IPS-15b (cell line): ENCODE results near the gene OR2M7.

Experiments
- H3K27me3 ChIP-seq: one replicate; pipeline ENCODE4 v1.6.1; 2013; ENCODE audit warnings: low read length; ENCODE audit not compliant: control insufficient read depth, insufficient read depth
- H3K36me3 ChIP-seq: one replicate; pipeline ENCODE4 v1.6.1; 2013; ENCODE audit warnings: low read length; ENCODE audit not compliant: control insufficient read depth, insufficient read depth
- H3K4me1 ChIP-seq: one replicate; pipeline ENCODE4 v1.6.1; 2013; ENCODE audit warnings: mild to moderate bottlenecking, low read length; ENCODE audit not compliant: control insufficient read depth, insufficient read depth
- H3K4me3 ChIP-seq: one replicate; pipeline ENCODE4 v1.5.1; 2013; ENCODE audit warnings: low read depth, low read length
- H3K9ac ChIP-seq: one replicate; pipeline ENCODE4 v1.6.1; 2013; ENCODE audit warnings: low read depth, mild to moderate bottlenecking, low read length
- H3K9me3 ChIP-seq: one replicate; pipeline ENCODE4 v1.6.1; 2013; ENCODE audit warnings: mild to moderate bottlenecking, low read length; ENCODE audit not compliant: control insufficient read depth, insufficient read depth

OR2M7 gene

DNA sequence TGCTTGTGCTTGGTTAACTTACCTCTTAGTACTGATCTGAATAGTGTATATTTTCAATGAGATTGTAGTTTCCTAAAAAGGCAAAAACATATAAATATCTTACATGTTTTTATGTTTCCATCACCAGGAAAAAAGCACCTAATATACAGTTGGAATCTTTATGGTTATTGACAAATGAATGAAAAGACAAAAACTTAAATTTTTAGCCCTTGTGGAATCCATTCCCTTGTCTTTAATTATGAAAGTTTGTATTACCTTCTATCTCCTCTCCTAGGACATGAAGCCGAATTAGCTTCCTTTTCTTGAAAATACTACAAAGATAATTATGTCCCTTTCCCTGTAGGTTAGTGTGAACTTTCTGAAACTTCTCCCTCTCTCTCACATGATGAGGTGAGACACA is 21.0 kb downstream of the OR2M7 start, which contains the start of gene OR2T12:
OR2T12 (minus strand) TSS at position 101 of the 400 bp plus-strand sequence. CDS start 7,846 bp downstream, outside the sequence.
- no peaks in the 10 kb centered on the region for H3K27me3 ChIP-seq
- no peaks in the 10 kb centered on the region for H3K4me1 ChIP-seq
- no peaks in the 10 kb centered on the region for H3K36me3 ChIP-seq
- peaks cover 5% of the 10 kb centered on the region for H3K9me3 ChIP-seq
- no peak within 1 kb of the TSS for H3K9ac ChIP-seq
- no peak within 1 kb of the TSS for H3K4me3 ChIP-seq

- Histone ChIP-seq H3K27me3 (no peaks in the 10 kb centered on the region), H3K9me3 (peaks cover 5% of the 10 kb centered on the region), H3K4me3 (no peak overlapping the region), H3K9ac (no peak overlapping the region), H3K36me3 (no peaks in the 10 kb centered on the region), H3K4me1 (no peaks in the 10 kb centered on the region)
Measured at GRCh38 chr1:248288391-248288790, 36.0 kb downstream of the OR2M7 start.

- Histone ChIP-seq H3K4me1 (no peaks in the 10 kb centered on the region), H3K4me3 (no peak within 1 kb of the TSS), H3K9me3 (peaks cover 8% of the 10 kb centered on the region), H3K27me3 (no peaks in the 10 kb centered on the region), H3K36me3 (no peaks in the 10 kb centered on the region), H3K9ac (no peak within 1 kb of the TSS)
Measured at GRCh38 chr1:248277876-248278275, 46.5 kb downstream of the OR2M7 start, which contains the start of gene OR2T33. TSS of gene OR2T33 (minus strand) at chr1:248277976. CDS start at chr1:248273814, 4,162 bp downstream.
